ENCODE data around the gene KLK5.

DNA sequence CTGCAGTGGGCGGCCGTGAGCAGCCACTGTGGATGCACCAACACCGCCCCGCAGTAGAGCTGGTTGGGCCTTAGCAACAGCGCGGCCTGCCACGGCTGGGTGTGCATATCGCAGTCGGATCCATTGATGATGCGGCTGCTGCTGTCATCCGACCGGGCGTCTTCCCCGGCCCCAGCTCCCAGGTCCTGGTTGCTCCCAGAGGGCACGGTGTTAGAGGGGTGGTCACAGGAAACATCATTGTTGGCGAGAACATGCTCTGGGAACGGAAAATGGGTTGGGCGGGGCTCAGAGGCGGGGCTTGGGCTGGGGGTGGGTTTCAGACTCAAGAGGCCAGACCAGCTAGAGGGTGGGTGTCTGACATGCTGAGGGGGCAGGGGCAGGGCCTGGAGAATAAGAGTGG is 3.0 kb downstream of the KLK5 start:
- TF ChIP-seq GATA2 (IDR thresholded peaks at IDR 0.05; ENCODE audit: low read depth, low read length) (no peak), GATA3 (IDR thresholded peaks at IDR 0.05; ENCODE audit: low read depth, low read length) (no peak)

All from SH-SY5Y (cell line).